DND-41 (cell line): ENCODE data around the gene POLR2F.

Experiments used
- ATAC-seq: fragments of 200-7000 bp; cut with Tn5 transposase; 3 replicates; pipeline ENCODE4 v1.9.1; 2021; ENCODE audit warnings: low read depth; ENCODE audit not compliant: insufficient read depth
- DNase-seq: peaks from one replicate; pipeline ENCODE4 v3.0.0-alpha.2; 2020
- H2AFZ ChIP-seq: 2 replicates; pipeline ENCODE4 v1.6.0; 2012; ENCODE audit warnings: low read depth, low read length
- H3K27ac ChIP-seq: 2 replicates; pipeline ENCODE4 v1.5.1; 2012; ENCODE audit warnings: low read length, inconsistent platforms
- H3K27me3 ChIP-seq: fragments of 200-600 bp; sonication (generic); 2 replicates; pipeline ENCODE4 v1.6.0; 2012; ENCODE audit warnings: low read length, mild to moderate bottlenecking, inconsistent platforms; ENCODE audit not compliant: insufficient read depth, poor library complexity
- H3K36me3 ChIP-seq: 2 replicates; pipeline ENCODE4 v1.5.1; 2012; ENCODE audit warnings: low read length, inconsistent platforms; ENCODE audit not compliant: insufficient read depth
- H3K4me1 ChIP-seq: 2 replicates; pipeline ENCODE4 v1.5.1; 2012; ENCODE audit warnings: mild to moderate bottlenecking, low read length; ENCODE audit not compliant: insufficient read depth
- H3K4me2 ChIP-seq: 2 replicates; pipeline ENCODE4 v1.6.0; 2012; ENCODE audit warnings: mild to moderate bottlenecking, moderate library complexity, low read length, inconsistent platforms; ENCODE audit not compliant: insufficient read depth
- H3K4me3 ChIP-seq, 2 experiments: fragments of 200-600 bp in 1 of 2; shearing (Covaris generic) in 1 of 2; 2 replicates each; pipeline ENCODE4 v1.5.1; 2012 to 2016; ENCODE audit warnings: inconsistent platforms in 2 of 2, low read length in 2 of 2, mild to moderate bottlenecking in 2 of 2, low read depth in 1 of 2, moderate library complexity in 1 of 2
- H3K79me2 ChIP-seq: 2 replicates; pipeline ENCODE4 v1.6.0; 2012; ENCODE audit warnings: low read length, inconsistent platforms; ENCODE audit not compliant: insufficient read depth
- H3K9ac ChIP-seq: 2 replicates; pipeline ENCODE4 v1.6.0; 2012; ENCODE audit warnings: low read depth, mild to moderate bottlenecking, inconsistent platforms, low read length, moderate library complexity
- H3K9me3 ChIP-seq: 2 replicates; pipeline ENCODE4 v1.5.1; 2012; ENCODE audit warnings: low read length, moderate library complexity, mild to moderate bottlenecking, inconsistent platforms; ENCODE audit not compliant: insufficient read depth, severe bottlenecking
- H4K20me1 ChIP-seq: 2 replicates; pipeline ENCODE4 v1.6.0; 2012; ENCODE audit warnings: low read length; ENCODE audit not compliant: insufficient read depth
- EZH2 ChIP-seq: IDR thresholded peaks from 3 replicates; pipeline ENCODE4 v1.6.1; 2012; ENCODE audit warnings: borderline replicate concordance, low read depth, mild to moderate bottlenecking, moderate library complexity, low read length, inconsistent platforms; ENCODE audit not compliant: severe bottlenecking
- TF ChIP-seq, protein P1 (sequence below): IDR thresholded peaks from 2 replicates; pipeline ENCODE4 v1.5.1; 2012; ENCODE audit warnings: borderline replicate concordance, low read length, moderate library complexity, mild to moderate bottlenecking; ENCODE audit not compliant: poor library complexity, severe bottlenecking; ENCODE audit errors: extremely low read depth

Gene POLR2F

DNA sequence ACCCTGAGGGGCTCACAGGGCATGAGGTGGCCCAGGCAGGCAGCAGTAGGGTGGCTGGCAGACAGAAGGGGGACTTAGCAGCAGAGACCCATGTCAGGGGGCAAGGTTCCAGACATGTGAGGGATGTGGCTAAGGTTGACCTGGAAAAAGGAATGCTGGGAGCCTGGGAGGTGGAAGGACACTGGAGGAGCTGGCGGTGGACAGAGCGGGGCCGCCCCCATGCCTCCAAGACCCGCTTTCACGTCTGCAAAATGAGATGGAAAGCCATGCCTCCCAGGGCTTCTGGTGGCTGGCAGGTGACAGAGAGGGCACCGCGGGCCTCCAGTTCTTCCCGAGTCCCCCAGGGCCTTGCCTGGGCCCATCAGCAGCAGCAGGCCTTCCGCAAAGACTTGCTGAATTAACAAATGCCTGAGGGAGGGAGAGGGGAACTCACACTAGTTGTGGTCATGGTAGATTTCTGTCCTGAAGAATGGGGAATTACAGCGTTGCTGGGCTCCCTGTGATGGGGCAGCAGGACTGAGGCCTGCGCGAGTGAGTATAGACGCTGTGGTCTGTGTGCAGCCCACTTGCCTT is 53.9 kb downstream of the POLR2F start:
- H3K36me3 ChIP-seq = no peaks in the 10 kb centered on the region
- no peak overlapping the region for H3K4me3 ChIP-seq
- no peaks in the 10 kb centered on the region for H3K9me3 ChIP-seq
- H3K79me2 ChIP-seq = no peaks in the 10 kb centered on the region
- H4K20me1 ChIP-seq = no peaks in the 10 kb centered on the region; the same call in 1 of the 2 replicates
- TF ChIP-seq EZH2 = no peak
- TF ChIP-seq, protein P1, sequence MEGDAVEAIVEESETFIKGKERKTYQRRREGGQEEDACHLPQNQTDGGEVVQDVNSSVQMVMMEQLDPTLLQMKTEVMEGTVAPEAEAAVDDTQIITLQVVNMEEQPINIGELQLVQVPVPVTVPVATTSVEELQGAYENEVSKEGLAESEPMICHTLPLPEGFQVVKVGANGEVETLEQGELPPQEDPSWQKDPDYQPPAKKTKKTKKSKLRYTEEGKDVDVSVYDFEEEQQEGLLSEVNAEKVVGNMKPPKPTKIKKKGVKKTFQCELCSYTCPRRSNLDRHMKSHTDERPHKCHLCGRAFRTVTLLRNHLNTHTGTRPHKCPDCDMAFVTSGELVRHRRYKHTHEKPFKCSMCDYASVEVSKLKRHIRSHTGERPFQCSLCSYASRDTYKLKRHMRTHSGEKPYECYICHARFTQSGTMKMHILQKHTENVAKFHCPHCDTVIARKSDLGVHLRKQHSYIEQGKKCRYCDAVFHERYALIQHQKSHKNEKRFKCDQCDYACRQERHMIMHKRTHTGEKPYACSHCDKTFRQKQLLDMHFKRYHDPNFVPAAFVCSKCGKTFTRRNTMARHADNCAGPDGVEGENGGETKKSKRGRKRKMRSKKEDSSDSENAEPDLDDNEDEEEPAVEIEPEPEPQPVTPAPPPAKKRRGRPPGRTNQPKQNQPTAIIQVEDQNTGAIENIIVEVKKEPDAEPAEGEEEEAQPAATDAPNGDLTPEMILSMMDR = no peak
- H3K4me2 ChIP-seq = no peak overlapping the region
- ATAC-seq = no peak
- H3K4me1 ChIP-seq = no peaks in the 10 kb centered on the region
- no peaks in the 10 kb centered on the region for H3K27me3 ChIP-seq
- no peak overlapping the region for H2AFZ ChIP-seq
- no peak overlapping the region for H3K27ac ChIP-seq
- DNase-seq = no peak
- H3K9ac ChIP-seq = no peak overlapping the region

DNA sequence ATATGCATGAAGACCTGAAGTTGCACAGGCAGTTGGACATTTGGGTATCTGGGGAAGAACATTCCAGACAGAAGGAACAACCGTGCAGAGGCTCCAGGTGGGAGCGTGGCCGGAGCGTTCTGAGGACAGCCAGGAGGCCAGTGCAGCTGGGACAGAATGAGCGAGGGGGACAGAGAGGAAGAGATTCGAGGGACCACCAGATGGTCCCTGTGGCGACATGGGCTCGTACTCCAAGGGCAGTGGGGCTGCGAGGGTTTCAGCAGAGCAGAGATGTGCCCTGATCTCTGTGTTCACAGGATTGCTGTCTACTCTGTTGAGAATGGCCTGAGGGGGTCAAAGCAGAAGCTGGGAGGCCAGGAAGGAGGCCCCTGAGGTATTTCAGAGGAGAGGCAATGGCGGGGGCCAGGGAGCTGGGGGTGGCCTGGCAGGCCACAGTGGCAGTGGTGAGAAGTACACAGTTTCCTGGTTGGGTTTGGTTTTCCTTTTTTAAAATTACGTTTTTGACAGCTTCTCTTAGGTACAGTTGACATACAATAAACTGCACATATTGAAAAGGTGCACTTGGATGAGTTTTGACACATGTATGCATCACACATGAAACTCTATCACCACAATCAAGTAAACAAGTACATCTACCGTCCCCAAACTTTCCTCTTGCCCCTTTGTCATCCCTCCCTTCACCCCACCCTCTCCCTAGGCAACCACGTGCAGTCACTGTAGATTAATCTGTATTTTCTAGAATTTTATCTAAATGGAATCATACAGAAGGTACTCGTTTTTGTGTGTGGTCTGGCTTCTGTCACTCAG is 55.7 kb downstream of the POLR2F start:
- Histone ChIP-seq H4K20me1 (no peaks in the 10 kb centered on the region; the same call in 1 of the 2 replicates), H3K4me3 (no peak overlapping the region), H3K9ac (no peak overlapping the region), H3K27ac (no peak overlapping the region), H3K27me3 (no peaks in the 10 kb centered on the region), H3K9me3 (no peaks in the 10 kb centered on the region), H3K4me2 (no peak overlapping the region), H3K36me3 (no peaks in the 10 kb centered on the region), H2AFZ (no peak overlapping the region), H3K79me2 (no peaks in the 10 kb centered on the region), H3K4me1 (no peaks in the 10 kb centered on the region)
- DNase-seq (no peak), ATAC-seq (no peak)
- TF ChIP-seq EZH2 = no peak
- TF ChIP-seq, protein P1 = no peak

DNA sequence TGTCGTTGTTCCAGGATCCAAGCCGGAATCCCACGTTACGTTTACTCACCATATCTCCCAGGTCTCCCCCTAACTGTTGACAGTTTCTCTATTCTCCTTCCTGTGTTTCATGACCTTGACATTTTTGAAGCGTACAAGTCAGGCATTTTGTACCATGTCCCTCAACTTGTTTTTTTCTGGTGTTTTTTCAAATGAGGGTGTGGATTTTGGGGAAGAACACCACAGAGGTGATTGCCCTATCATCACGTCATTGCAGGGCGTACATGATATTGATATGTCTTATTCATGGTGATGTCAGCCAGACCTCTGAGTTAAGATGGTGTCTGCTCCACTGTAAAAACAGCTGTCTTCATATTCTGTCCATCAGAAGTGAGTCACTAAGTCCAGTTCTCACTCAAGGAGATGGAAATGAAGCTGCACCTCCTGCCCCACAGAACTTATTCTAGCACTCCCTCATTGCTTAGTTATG is 59.1 kb downstream of the POLR2F start:
- Histone ChIP-seq H3K27me3 (no peaks in the 10 kb centered on the region), H2AFZ (no peak overlapping the region), H3K27ac (no peak overlapping the region), H3K4me1 (no peaks in the 10 kb centered on the region), H3K36me3 (no peaks in the 10 kb centered on the region), H3K4me2 (no peak overlapping the region), H3K9ac (no peak overlapping the region), H3K4me3 (no peak overlapping the region), H3K9me3 (no peaks in the 10 kb centered on the region), H3K79me2 (no peaks in the 10 kb centered on the region), H4K20me1 (no peaks in the 10 kb centered on the region)
- no peak for ATAC-seq
- TF ChIP-seq, protein P1 = no peak
- no peak for TF ChIP-seq EZH2
- DNase-seq = no peak
